Measurements from ENCODE around the gene DBN1.

Gene DBN1

DNA sequence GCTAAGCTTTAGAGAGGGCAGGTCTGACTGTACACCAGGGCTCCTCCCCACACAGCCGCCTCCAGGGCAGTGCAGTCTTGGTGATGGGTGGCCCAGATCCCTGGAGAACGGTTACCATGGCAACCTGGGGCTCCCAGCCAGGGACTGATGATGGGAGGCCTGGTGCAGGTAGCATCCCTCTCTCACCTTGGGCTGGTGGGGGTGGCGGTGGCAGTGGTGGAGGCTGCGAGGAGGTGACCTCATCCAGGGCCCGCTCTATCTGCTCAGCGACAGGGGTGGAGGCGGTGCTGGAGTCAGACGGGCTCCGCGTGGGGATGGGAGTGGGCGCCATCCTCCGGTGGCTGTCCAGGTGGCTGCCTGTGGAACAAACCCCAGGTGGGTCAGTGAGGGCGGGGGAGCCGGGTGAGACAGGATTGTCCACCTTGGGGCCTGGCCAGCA lies 14.5 kb downstream of the DBN1 start:
- Histone ChIP-seq H3K27me3 (ENCODE audit: control insufficient read depth in 3 of 3, insufficient read depth in 3 of 3, low read depth in 1 of 3, low read length in 3 of 3) (no peaks in the 10 kb centered on the region), H3K36me3 (replicated peaks in 1 of 2; ENCODE audit: control insufficient read depth in 2 of 2, insufficient read depth in 2 of 2, low read length in 2 of 2) (peaks cover 52 to 89% of the 10 kb centered on the region in 2 donors), H4K91ac (ENCODE audit: low read depth, low read length, poor library complexity) (no peak overlapping the region), H2BK5ac (ENCODE audit: low read length) (peak overlapping the region; percentile 87), H2BK12ac (ENCODE audit: low read length) (no peak overlapping the region), H3K9ac (ENCODE audit: low read depth, low read length, poor library complexity) (peak overlapping the region; percentile 21), H3K23ac (ENCODE audit: low read depth, low read length, poor library complexity) (peak overlapping the region; percentile 73), H3K18ac (ENCODE audit: low read length) (peak overlapping the region; percentile 48), H3K4me2 (ENCODE audit: insufficient read depth, low read length, poor library complexity, severe bottlenecking) (no peak overlapping the region), H3K9me3 (replicated peaks in 1 of 2; ENCODE audit: control insufficient read depth in 2 of 2, insufficient read depth in 1 of 2, low read depth in 1 of 2, low read length in 2 of 2) (peaks cover 0 to 3% of the 10 kb centered on the region in 2 donors), H4K8ac (ENCODE audit: low read depth, low read length) (no peak overlapping the region), H2AFZ (ENCODE audit: low read length) (no peak overlapping the region), H2BK120ac (ENCODE audit: low read depth, low read length) (no peak overlapping the region), H3K79me1 (ENCODE audit: low read depth, low read length) (peaks cover 19% of the 10 kb centered on the region), H3K4me1 (ENCODE audit: control insufficient read depth in 2 of 2, insufficient read depth in 1 of 2, low read depth in 1 of 2, low read length in 2 of 2) (peaks cover 14 to 21% of the 10 kb centered on the region in 2 donors), H3K27ac (replicated peaks; ENCODE audit: low read length) (peak overlapping the region; percentile 69), H3K4ac (ENCODE audit: low read length) (no peak overlapping the region), H3K4me3 (ENCODE audit: low read length in 2 of 2) (no peak overlapping the region), H2AK5ac (ENCODE audit: low read depth, low read length) (no peak overlapping the region), H2BK15ac (ENCODE audit: low read length) (no peak overlapping the region), H3K14ac (ENCODE audit: low read length) (peak overlapping the region; percentile 38)
- no peak for DNase-seq (ENCODE audit: low spot score)
- no CpG with 5 or more reads among the region's 14 CpGs for WGBS, 2 donors (ENCODE audit: extremely low coverage in 2 of 2, insufficient read length in 2 of 2, insufficient replicate concordance in 1 of 2)

DNA sequence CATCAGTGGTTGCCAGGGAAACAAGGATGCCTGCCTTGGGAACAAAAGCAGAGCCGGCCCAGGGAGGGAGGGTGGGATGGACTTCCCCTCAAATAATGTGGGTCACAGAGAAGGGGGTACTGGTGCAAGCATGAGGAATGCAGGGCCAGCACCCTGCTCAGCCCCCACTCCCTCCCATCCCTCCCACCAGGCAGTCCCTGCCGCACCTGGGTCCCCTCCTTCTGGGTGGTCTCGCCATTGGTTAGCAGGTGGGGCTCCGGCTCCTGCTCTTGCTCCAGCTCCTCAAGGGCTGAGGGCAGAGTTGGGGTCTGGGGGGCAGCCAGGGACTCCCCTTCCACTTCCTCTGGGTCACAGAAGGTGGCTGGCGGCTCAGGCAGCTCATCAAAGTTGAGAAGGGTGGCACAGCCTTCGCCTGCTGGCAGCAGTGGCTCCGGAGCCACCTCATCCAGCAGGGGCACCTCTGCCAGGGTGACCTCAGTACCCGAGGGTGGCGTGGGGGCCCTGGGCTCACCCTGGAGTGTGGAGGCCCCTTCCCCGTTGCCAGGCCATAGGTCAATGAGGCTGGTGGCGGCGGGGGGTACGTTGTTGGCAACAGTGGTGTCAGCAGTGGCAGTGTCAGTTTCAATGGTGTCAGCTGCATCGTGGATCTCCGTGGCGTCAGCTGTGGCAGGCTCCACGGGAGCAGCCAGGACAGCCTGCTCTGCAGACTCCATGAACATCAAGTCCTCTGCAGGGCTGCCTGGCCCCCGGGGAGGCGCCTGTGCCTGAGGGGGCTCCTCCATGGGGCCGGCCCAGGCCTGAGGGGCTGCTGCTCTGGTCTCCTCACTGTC lies 15.4 kb downstream of the DBN1 start:
- Histone ChIP-seq H2BK120ac (ENCODE audit: low read depth, low read length) (no peak overlapping the region), H3K18ac (ENCODE audit: low read length) (peak overlapping the region; percentile 38), H4K91ac (ENCODE audit: low read depth, low read length, poor library complexity) (no peak overlapping the region), H3K79me1 (ENCODE audit: low read depth, low read length) (peaks cover 19% of the 10 kb centered on the region), H3K4me3 (ENCODE audit: low read length in 2 of 2) (no peak overlapping the region), H2BK15ac (ENCODE audit: low read length) (peak overlapping the region; percentile 83), H3K23ac (ENCODE audit: low read depth, low read length, poor library complexity) (peak overlapping the region; percentile 73), H2BK5ac (ENCODE audit: low read length) (peak overlapping the region; percentile 87), H3K36me3 (replicated peaks in 1 of 2; ENCODE audit: control insufficient read depth in 2 of 2, insufficient read depth in 2 of 2, low read length in 2 of 2) (peaks cover 46 to 89% of the 10 kb centered on the region in 2 donors), H3K4me1 (ENCODE audit: control insufficient read depth in 2 of 2, insufficient read depth in 1 of 2, low read depth in 1 of 2, low read length in 2 of 2) (peaks cover 19 to 21% of the 10 kb centered on the region in 2 donors), H3K4me2 (ENCODE audit: insufficient read depth, low read length, poor library complexity, severe bottlenecking) (no peak overlapping the region), H3K9me3 (replicated peaks in 1 of 2; ENCODE audit: control insufficient read depth in 2 of 2, insufficient read depth in 1 of 2, low read depth in 1 of 2, low read length in 2 of 2) (peaks cover 0 to 3% of the 10 kb centered on the region in 2 donors), H2AK5ac (ENCODE audit: low read depth, low read length) (peak overlapping the region; percentile 75), H3K9ac (ENCODE audit: low read depth, low read length, poor library complexity) (peak overlapping the region; percentile 44), H3K4ac (ENCODE audit: low read length) (no peak overlapping the region), H2BK12ac (ENCODE audit: low read length) (no peak overlapping the region), H3K27me3 (ENCODE audit: control insufficient read depth in 3 of 3, insufficient read depth in 3 of 3, low read depth in 1 of 3, low read length in 3 of 3) (no peaks in the 10 kb centered on the region), H4K8ac (ENCODE audit: low read depth, low read length) (no peak overlapping the region), H3K14ac (ENCODE audit: low read length) (no peak overlapping the region), H2AFZ (ENCODE audit: low read length) (no peak overlapping the region), H3K27ac (replicated peaks; ENCODE audit: low read length) (peak overlapping the region; percentile 69)
- DNase-seq (ENCODE audit: low spot score) = no peak
- WGBS, 2 donors (ENCODE audit: extremely low coverage in 2 of 2, insufficient read length in 2 of 2, insufficient replicate concordance in 1 of 2) = no CpG with 5 or more reads among the region's 20 CpGs

DNA sequence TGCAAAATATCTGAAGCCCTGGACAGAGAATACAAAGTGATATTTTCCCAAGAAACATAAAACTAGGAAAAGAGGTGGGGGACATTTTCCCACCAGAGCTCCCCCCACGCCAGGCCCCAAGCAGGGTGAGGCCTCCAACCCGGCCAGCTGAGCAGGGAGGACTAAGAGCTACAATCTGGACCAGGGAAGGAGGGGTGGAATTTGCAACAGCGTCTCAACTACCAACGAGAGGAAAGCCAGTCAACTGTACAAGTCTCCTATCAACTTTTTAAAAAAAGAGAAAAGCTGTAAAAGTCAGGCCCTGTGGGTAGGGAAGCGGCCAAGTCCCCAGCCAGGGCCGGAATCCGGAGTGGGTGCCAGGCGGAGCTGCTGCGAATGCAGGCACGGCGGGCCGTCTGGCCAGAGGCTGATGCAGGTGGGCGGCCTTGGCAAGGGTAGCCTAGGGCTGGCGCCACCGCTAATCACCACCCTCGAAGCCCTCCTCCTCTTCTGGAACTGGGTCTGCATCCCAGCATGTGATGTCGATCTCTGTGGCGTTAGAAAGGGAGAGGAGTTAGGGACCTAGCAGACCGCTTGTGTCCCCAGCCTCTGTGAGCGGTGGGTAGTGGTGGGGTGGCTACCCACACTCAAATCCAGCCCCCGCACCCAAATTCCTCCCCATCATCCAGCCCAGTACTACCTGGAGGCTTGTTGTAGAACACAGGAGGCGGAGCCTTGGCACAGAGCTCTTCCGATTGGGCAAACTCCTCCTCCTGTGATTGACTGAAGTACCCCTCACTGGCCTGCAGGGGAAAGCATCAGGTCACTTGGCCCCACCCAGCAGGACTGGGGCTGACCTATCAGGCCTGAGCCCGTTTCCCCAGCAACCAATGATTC lies 16.2 kb downstream of the DBN1 start:
- H3K27ac ChIP-seq (replicated peaks; ENCODE audit: low read length) = peak overlapping the region; percentile 8
- peaks cover 19% of the 10 kb centered on the region for H3K79me1 ChIP-seq (ENCODE audit: low read depth, low read length)
- no CpG with 5 or more reads among the region's 24 CpGs for WGBS, 2 donors (ENCODE audit: extremely low coverage in 2 of 2, insufficient read length in 2 of 2, insufficient replicate concordance in 1 of 2)
- no peak overlapping the region for H4K91ac ChIP-seq (ENCODE audit: low read depth, low read length, poor library complexity)
- H3K4ac ChIP-seq (ENCODE audit: low read length) = no peak overlapping the region
- H3K4me3 ChIP-seq (ENCODE audit: low read length in 2 of 2) = no peak overlapping the region
- no peak overlapping the region for H2BK15ac ChIP-seq (ENCODE audit: low read length)
- no peak overlapping the region for H3K9ac ChIP-seq (ENCODE audit: low read depth, low read length, poor library complexity)
- no peak overlapping the region for H2BK12ac ChIP-seq (ENCODE audit: low read length)
- peaks cover 0 to 2% (median 0%) of the 10 kb centered on the region in 3 experiments for H3K27me3 ChIP-seq (ENCODE audit: control insufficient read depth in 3 of 3, insufficient read depth in 3 of 3, low read depth in 1 of 3, low read length in 3 of 3)
- peak; percentile 97 for DNase-seq (ENCODE audit: low spot score)
- peaks cover 0 to 3% of the 10 kb centered on the region in 2 donors for H3K9me3 ChIP-seq (replicated peaks in 1 of 2; ENCODE audit: control insufficient read depth in 2 of 2, insufficient read depth in 1 of 2, low read depth in 1 of 2, low read length in 2 of 2)
- no peak overlapping the region for H3K4me2 ChIP-seq (ENCODE audit: insufficient read depth, low read length, poor library complexity, severe bottlenecking)
- peak overlapping the region; percentile 44 for H2BK120ac ChIP-seq (ENCODE audit: low read depth, low read length)
- H3K23ac ChIP-seq (ENCODE audit: low read depth, low read length, poor library complexity) = no peak overlapping the region
- peaks cover 19 to 21% of the 10 kb centered on the region in 2 donors for H3K4me1 ChIP-seq (ENCODE audit: control insufficient read depth in 2 of 2, insufficient read depth in 1 of 2, low read depth in 1 of 2, low read length in 2 of 2)
- no peak overlapping the region for H2BK5ac ChIP-seq (ENCODE audit: low read length)
- no peak overlapping the region for H2AK5ac ChIP-seq (ENCODE audit: low read depth, low read length)
- no peak overlapping the region for H4K8ac ChIP-seq (ENCODE audit: low read depth, low read length)
- H2AFZ ChIP-seq (ENCODE audit: low read length) = no peak overlapping the region
- no peak overlapping the region for H3K14ac ChIP-seq (ENCODE audit: low read length)
- peak overlapping the region; percentile 24 for H3K18ac ChIP-seq (ENCODE audit: low read length)
- H3K36me3 ChIP-seq (replicated peaks in 1 of 2; ENCODE audit: control insufficient read depth in 2 of 2, insufficient read depth in 2 of 2, low read length in 2 of 2) = peaks cover 40 to 90% of the 10 kb centered on the region in 2 donors

DNA sequence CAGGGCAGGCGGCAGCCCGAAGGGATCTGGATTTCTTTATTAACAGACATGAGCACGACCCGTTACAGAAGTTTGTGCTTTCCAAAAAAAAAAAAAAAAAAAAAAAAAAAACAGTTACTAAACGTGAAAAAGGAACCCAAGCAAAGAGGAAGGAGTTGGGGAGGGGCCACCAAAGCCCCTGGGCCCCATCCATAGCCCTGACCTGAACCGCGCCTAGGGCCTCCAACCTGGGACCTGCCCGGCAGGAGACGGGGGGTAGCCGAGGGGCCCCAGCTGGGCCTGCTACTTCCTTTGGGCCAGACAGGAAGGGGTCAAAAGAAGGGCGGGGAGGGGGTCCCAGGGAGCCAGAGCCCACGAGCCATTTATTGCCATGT lies 16.9 kb downstream of the DBN1 start:
- Histone ChIP-seq H4K91ac (ENCODE audit: low read depth, low read length, poor library complexity) (no peak overlapping the region), H3K27ac (replicated peaks; ENCODE audit: low read length) (peak overlapping the region; percentile 8), H2BK5ac (ENCODE audit: low read length) (no peak overlapping the region), H3K4me2 (ENCODE audit: insufficient read depth, low read length, poor library complexity, severe bottlenecking) (no peak overlapping the region), H3K9ac (ENCODE audit: low read depth, low read length, poor library complexity) (no peak overlapping the region), H4K8ac (ENCODE audit: low read depth, low read length) (no peak overlapping the region), H3K4me3 (ENCODE audit: low read length in 2 of 2) (no peak overlapping the region), H2AK5ac (ENCODE audit: low read depth, low read length) (no peak overlapping the region), H3K14ac (ENCODE audit: low read length) (no peak overlapping the region), H3K4me1 (ENCODE audit: control insufficient read depth in 2 of 2, insufficient read depth in 1 of 2, low read depth in 1 of 2, low read length in 2 of 2) (peaks cover 19 to 21% of the 10 kb centered on the region in 2 donors), H3K18ac (ENCODE audit: low read length) (no peak overlapping the region), H3K23ac (ENCODE audit: low read depth, low read length, poor library complexity) (no peak overlapping the region), H3K79me1 (ENCODE audit: low read depth, low read length) (peaks cover 17% of the 10 kb centered on the region), H3K36me3 (replicated peaks in 1 of 2; ENCODE audit: control insufficient read depth in 2 of 2, insufficient read depth in 2 of 2, low read length in 2 of 2) (peaks cover 37 to 87% of the 10 kb centered on the region in 2 donors), H3K4ac (ENCODE audit: low read length) (no peak overlapping the region), H2BK15ac (ENCODE audit: low read length) (no peak overlapping the region), H2BK12ac (ENCODE audit: low read length) (no peak overlapping the region), H2AFZ (ENCODE audit: low read length) (no peak overlapping the region), H3K27me3 (ENCODE audit: control insufficient read depth in 3 of 3, insufficient read depth in 3 of 3, low read depth in 1 of 3, low read length in 3 of 3) (peaks cover 0 to 2% (median 0%) of the 10 kb centered on the region in 3 experiments), H2BK120ac (ENCODE audit: low read depth, low read length) (no peak overlapping the region), H3K9me3 (replicated peaks in 1 of 2; ENCODE audit: control insufficient read depth in 2 of 2, insufficient read depth in 1 of 2, low read depth in 1 of 2, low read length in 2 of 2) (peaks cover 0 to 3% of the 10 kb centered on the region in 2 donors)
- WGBS, 2 donors (ENCODE audit: extremely low coverage in 2 of 2, insufficient read length in 2 of 2, insufficient replicate concordance in 1 of 2) = no CpG with 5 or more reads among the region's 12 CpGs
- no peak for DNase-seq (ENCODE audit: low spot score)
